ENCODE results near the gene FAM72D.
"Not testable (repeated sequence)": the region's sequence is repeated elsewhere in the genome, so short reads cannot be mapped to it uniquely, and the experiment has no call there.

DNA sequence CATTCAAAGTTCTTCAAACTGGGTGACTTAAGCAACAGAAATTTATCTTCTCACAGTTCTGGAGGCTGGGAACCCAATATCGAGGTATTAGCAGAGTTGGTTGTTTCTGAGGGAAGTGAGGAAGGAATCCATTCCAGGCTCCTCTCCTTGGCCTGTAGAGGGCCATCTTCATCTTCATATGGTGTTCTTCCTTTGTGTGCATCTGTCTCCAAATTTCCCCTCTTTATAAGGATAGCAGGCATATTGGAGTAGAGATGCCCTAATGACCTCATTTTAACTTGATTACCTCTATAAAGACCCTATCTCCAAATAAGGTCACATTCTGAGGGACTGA, 27.3 kb downstream of the FAM72D start:
- TF ChIP-seq, protein P1, sequence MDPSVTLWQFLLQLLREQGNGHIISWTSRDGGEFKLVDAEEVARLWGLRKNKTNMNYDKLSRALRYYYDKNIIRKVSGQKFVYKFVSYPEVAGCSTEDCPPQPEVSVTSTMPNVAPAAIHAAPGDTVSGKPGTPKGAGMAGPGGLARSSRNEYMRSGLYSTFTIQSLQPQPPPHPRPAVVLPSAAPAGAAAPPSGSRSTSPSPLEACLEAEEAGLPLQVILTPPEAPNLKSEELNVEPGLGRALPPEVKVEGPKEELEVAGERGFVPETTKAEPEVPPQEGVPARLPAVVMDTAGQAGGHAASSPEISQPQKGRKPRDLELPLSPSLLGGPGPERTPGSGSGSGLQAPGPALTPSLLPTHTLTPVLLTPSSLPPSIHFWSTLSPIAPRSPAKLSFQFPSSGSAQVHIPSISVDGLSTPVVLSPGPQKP (IDR thresholded peaks at IDR 0.05; ENCODE audit: low read depth, low read length), result not testable (repeated sequence)
- not testable (repeated sequence) for TF ChIP-seq GABPA (IDR thresholded peaks at IDR 0.05; ENCODE audit: low read depth); RFX5 (IDR thresholded peaks at IDR 0.05; ENCODE audit: low read depth, low read length); CHD4 (IDR thresholded peaks at IDR 0.05); CTCF (IDR thresholded peaks at IDR 0.05 in 2 of 3, conservative IDR thresholded peaks at IDR 0.05 in 1 of 3; ENCODE audit: control insufficient read depth in 2 of 3, extremely low read depth in 1 of 3, insufficient read depth in 1 of 3, low read depth in 3 of 3, low read length in 3 of 3)

All from GM12878 (cell line).